ENCODE results near the gene ADAMTS20. TPM values are rescaled to one million over a fixed set of nuclear protein-coding genes. Genes with fewer than 3 reads are reported as not detected.
A peak's percentile ranks its signal among the peaks of the same experiment; 100 is the strongest.

ADAMTS20 gene, protein sequence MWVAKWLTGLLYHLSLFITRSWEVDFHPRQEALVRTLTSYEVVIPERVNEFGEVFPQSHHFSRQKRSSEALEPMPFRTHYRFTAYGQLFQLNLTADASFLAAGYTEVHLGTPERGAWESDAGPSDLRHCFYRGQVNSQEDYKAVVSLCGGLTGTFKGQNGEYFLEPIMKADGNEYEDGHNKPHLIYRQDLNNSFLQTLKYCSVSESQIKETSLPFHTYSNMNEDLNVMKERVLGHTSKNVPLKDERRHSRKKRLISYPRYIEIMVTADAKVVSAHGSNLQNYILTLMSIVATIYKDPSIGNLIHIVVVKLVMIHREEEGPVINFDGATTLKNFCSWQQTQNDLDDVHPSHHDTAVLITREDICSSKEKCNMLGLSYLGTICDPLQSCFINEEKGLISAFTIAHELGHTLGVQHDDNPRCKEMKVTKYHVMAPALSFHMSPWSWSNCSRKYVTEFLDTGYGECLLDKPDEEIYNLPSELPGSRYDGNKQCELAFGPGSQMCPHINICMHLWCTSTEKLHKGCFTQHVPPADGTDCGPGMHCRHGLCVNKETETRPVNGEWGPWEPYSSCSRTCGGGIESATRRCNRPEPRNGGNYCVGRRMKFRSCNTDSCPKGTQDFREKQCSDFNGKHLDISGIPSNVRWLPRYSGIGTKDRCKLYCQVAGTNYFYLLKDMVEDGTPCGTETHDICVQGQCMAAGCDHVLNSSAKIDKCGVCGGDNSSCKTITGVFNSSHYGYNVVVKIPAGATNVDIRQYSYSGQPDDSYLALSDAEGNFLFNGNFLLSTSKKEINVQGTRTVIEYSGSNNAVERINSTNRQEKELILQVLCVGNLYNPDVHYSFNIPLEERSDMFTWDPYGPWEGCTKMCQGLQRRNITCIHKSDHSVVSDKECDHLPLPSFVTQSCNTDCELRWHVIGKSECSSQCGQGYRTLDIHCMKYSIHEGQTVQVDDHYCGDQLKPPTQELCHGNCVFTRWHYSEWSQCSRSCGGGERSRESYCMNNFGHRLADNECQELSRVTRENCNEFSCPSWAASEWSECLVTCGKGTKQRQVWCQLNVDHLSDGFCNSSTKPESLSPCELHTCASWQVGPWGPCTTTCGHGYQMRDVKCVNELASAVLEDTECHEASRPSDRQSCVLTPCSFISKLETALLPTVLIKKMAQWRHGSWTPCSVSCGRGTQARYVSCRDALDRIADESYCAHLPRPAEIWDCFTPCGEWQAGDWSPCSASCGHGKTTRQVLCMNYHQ (N-terminal part only)
- total RNA-seq: not detected

GRCh38 chr12:43551971-43552559 is at the start of gene ADAMTS20:
TSS of gene ADAMTS20 (minus strand) at chr12:43552203. CDS start at chr12:43551921, 282 bp downstream.
- H3K27me3 ChIP-seq: peaks cover 34% of the 10 kb centered on the region
- 5% methylated on average over 17 of the region's 51 CpGs for WGBS
- H3K27ac ChIP-seq: no peak within 1 kb of the TSS
- peaks cover 11% of the 10 kb centered on the region for H3K4me1 ChIP-seq
- H3K36me3 ChIP-seq: no peaks in the 10 kb centered on the region
- H3K4me3 ChIP-seq: peak within 1 kb of the TSS; percentile 0
- no peak for DNase-seq (ENCODE audit: low spot score in 2 of 2)
- no peak for TF ChIP-seq CTCF (IDR thresholded peaks at IDR 0.05)
- no peaks in the 10 kb centered on the region for H3K9me3 ChIP-seq

DNA sequence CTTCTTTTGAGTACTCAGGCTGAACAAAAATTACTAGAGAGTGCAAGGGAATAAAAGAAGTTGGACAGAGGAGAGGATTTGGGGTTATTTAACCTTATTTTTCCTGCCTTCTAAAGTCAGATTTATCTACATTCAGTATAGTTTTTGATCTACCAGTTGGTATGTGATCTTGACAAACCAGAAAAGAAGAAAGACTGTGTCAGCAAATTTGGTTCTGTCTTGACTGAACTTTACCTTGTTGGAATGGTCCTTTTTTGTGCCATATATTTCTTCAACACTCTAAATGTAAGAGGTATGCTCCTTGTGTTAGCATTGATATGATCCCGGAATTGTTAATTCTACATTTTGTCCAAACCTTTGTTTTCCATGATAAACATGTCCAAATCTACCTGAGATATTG is 47.7 kb upstream of the ADAMTS20 start:
- WGBS: 87% methylated on average over 1 of the region's 1 CpG

GRCh38 chr12:43599066-43599465 is 47.1 kb upstream of the ADAMTS20 start:
- H3K9me3 ChIP-seq: no peaks in the 10 kb centered on the region
- no peak for DNase-seq (ENCODE audit: low spot score in 2 of 2)
- no peaks in the 10 kb centered on the region for H3K27me3 ChIP-seq
- no peak for TF ChIP-seq POLR2A (IDR thresholded peaks at IDR 0.05)
- TF ChIP-seq CTCF (IDR thresholded peaks at IDR 0.05): no peak
- no peak for TF ChIP-seq POLR2AphosphoS5 (IDR thresholded peaks at IDR 0.05)
- no peak for TF ChIP-seq EP300 (IDR thresholded peaks at IDR 0.05)
- H3K4me1 ChIP-seq: no peaks in the 10 kb centered on the region
- no peak overlapping the region for H3K27ac ChIP-seq
- no peak overlapping the region for H3K4me3 ChIP-seq
- WGBS: 87% methylated on average over 3 of the region's 3 CpGs
- H3K36me3 ChIP-seq: no peaks in the 10 kb centered on the region

More for the DNA sequence above, 47.7 kb upstream of the ADAMTS20 start:
- TF ChIP-seq CTCF (IDR thresholded peaks at IDR 0.05) (no peak), POLR2A (IDR thresholded peaks at IDR 0.05) (no peak), POLR2AphosphoS5 (IDR thresholded peaks at IDR 0.05) (no peak), EP300 (IDR thresholded peaks at IDR 0.05) (no peak)
- Histone ChIP-seq H3K9me3 (no peaks in the 10 kb centered on the region), H3K36me3 (no peaks in the 10 kb centered on the region), H3K4me3 (no peak overlapping the region), H3K27me3 (no peaks in the 10 kb centered on the region), H3K4me1 (no peaks in the 10 kb centered on the region), H3K27ac (no peak overlapping the region)
- no peak for DNase-seq (ENCODE audit: low spot score in 2 of 2)

- 45% methylated on average over 1 of the region's 1 CpG for WGBS
- Histone ChIP-seq H3K27ac (no peak overlapping the region), H3K36me3 (no peaks in the 10 kb centered on the region), H3K27me3 (no peaks in the 10 kb centered on the region), H3K4me1 (no peaks in the 10 kb centered on the region), H3K4me3 (no peak overlapping the region), H3K9me3 (no peaks in the 10 kb centered on the region)
- TF ChIP-seq POLR2A (IDR thresholded peaks at IDR 0.05): no peak
- TF ChIP-seq CTCF (IDR thresholded peaks at IDR 0.05): no peak
- no peak for TF ChIP-seq EP300 (IDR thresholded peaks at IDR 0.05)
- TF ChIP-seq POLR2AphosphoS5 (IDR thresholded peaks at IDR 0.05): no peak
- no peak for DNase-seq (ENCODE audit: low spot score in 2 of 2)
These were observed 38.3 kb upstream of the ADAMTS20 start for GRCh38 chr12:43590307-43590706.
